Measurements from ENCODE around the gene VRTN.

The VRTN gene

GRCh38 chr14:74350211-74350927, 2.1 kb downstream of the VRTN start:
- Histone ChIP-seq H3K27ac (replicated peaks) (no peak overlapping the region), H3K27me3 (ENCODE audit: insufficient read depth, poor library complexity, severe bottlenecking) (no peaks in the 10 kb centered on the region), H3K4me3 (replicated peaks; ENCODE audit: insufficient read depth, low read length) (no peak overlapping the region)
- TF ChIP-seq CTCF (IDR thresholded peaks at IDR 0.05; ENCODE audit: insufficient read depth, low read length) = no peak
- no peak for TF ChIP-seq POLR2AphosphoS5 (IDR thresholded peaks at IDR 0.05; ENCODE audit: low read depth)
- no peak for TF ChIP-seq REST (IDR thresholded peaks at IDR 0.05; ENCODE audit: insufficient replicate concordance, low read depth)
- TF ChIP-seq SPI1 (IDR thresholded peaks at IDR 0.05; ENCODE audit: borderline replicate concordance, low read depth) = no peak
- no peak for TF ChIP-seq GABPA (IDR thresholded peaks at IDR 0.05; ENCODE audit: low read depth)
- DNase-seq (ENCODE audit: low read depth in 1 of 2, low spot score in 1 of 2) = no peak

- Histone ChIP-seq H3K4me3 (replicated peaks; ENCODE audit: insufficient read depth, low read length) (no peak overlapping the region), H3K27ac (replicated peaks) (no peak overlapping the region), H3K27me3 (ENCODE audit: insufficient read depth, poor library complexity, severe bottlenecking) (no peaks in the 10 kb centered on the region)
- DNase-seq (ENCODE audit: low read depth in 1 of 2, low spot score in 1 of 2) = no peak
- TF ChIP-seq REST (IDR thresholded peaks at IDR 0.05; ENCODE audit: insufficient replicate concordance, low read depth) = no peak
- TF ChIP-seq GABPA (IDR thresholded peaks at IDR 0.05; ENCODE audit: low read depth) = no peak
- no peak for TF ChIP-seq CTCF (IDR thresholded peaks at IDR 0.05; ENCODE audit: insufficient read depth, low read length)
- TF ChIP-seq POLR2AphosphoS5 (IDR thresholded peaks at IDR 0.05; ENCODE audit: low read depth) = no peak
- TF ChIP-seq SPI1 (IDR thresholded peaks at IDR 0.05; ENCODE audit: borderline replicate concordance, low read depth) = no peak
Measured at GRCh38 chr14:74350928-74351323, 2.7 kb downstream of the VRTN start.

- no peak for TF ChIP-seq SPI1 (IDR thresholded peaks at IDR 0.05; ENCODE audit: borderline replicate concordance, low read depth)
- TF ChIP-seq POLR2AphosphoS5 (IDR thresholded peaks at IDR 0.05; ENCODE audit: low read depth) = no peak
- no peak for TF ChIP-seq GABPA (IDR thresholded peaks at IDR 0.05; ENCODE audit: low read depth)
- TF ChIP-seq CTCF (IDR thresholded peaks at IDR 0.05; ENCODE audit: insufficient read depth, low read length) = no peak
- TF ChIP-seq REST (IDR thresholded peaks at IDR 0.05; ENCODE audit: insufficient replicate concordance, low read depth) = no peak
- Histone ChIP-seq H3K4me3 (replicated peaks; ENCODE audit: insufficient read depth, low read length) (no peak overlapping the region), H3K27ac (replicated peaks) (no peak overlapping the region), H3K27me3 (ENCODE audit: insufficient read depth, poor library complexity, severe bottlenecking) (no peaks in the 10 kb centered on the region)
- DNase-seq (ENCODE audit: low read depth in 1 of 2, low spot score in 1 of 2) = no peak
Measured at GRCh38 chr14:74356892-74357575, 8.8 kb downstream of the VRTN start.

Measured in HL-60 (cell line).